ENCODE measurements around the gene MAPK11. TPM values are rescaled to one million over a fixed set of nuclear protein-coding genes. Genes with fewer than 3 reads are reported as not detected.
A peak's percentile ranks its signal among the peaks of the same experiment; 100 is the strongest.

The MAPK11 gene
- total RNA-seq, 2 donors from 2014 or later: 0.33 to 0.40 TPM

DNA sequence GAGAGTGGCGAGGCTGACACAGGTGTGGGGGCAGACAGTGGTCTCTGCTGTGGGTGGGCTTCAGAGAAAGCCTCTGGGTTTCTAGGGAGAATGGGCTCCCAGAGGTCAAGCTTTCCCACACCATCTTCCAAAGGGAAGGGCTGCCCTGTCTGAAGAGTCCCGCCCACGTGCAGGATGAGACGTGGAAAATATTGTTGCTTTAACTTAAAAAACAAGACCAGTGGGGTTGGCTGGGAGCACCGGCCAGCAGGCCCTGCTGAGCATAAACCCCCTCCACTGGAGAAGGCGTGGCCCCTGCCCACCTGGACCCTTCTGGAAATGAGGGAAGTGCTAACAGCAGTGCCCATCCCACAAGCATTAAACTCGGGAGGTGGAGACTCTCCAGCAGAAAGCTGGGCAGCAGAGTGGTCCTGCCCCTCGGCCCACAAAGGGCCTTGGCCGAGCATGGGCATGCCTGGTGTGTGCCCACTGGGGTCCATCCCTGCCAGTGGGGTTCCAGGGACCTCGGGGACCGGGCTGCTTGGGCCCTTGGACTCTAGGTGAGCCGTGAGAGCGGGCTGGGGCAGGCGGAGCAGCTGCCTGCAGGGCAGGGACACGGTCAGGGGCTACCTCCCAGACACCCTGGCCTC, 54.0 kb downstream of the MAPK11 start:
- TF ChIP-seq, protein P1, sequence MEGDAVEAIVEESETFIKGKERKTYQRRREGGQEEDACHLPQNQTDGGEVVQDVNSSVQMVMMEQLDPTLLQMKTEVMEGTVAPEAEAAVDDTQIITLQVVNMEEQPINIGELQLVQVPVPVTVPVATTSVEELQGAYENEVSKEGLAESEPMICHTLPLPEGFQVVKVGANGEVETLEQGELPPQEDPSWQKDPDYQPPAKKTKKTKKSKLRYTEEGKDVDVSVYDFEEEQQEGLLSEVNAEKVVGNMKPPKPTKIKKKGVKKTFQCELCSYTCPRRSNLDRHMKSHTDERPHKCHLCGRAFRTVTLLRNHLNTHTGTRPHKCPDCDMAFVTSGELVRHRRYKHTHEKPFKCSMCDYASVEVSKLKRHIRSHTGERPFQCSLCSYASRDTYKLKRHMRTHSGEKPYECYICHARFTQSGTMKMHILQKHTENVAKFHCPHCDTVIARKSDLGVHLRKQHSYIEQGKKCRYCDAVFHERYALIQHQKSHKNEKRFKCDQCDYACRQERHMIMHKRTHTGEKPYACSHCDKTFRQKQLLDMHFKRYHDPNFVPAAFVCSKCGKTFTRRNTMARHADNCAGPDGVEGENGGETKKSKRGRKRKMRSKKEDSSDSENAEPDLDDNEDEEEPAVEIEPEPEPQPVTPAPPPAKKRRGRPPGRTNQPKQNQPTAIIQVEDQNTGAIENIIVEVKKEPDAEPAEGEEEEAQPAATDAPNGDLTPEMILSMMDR (conservative IDR thresholded peaks at IDR 0.05): no peak
- Histone ChIP-seq H3K27ac (ENCODE audit: low read depth, low read length) (no peak overlapping the region), H3K36me3 (ENCODE audit: control insufficient read depth, insufficient read depth, low read length) (peaks cover 76% of the 10 kb centered on the region), H3K9ac (ENCODE audit: extremely low read depth, low read length, poor library complexity, severe bottlenecking) (no peak overlapping the region), H3K4me3 (ENCODE audit: low read length) (no peak overlapping the region), H3K9me3 (ENCODE audit: control insufficient read depth, low read length) (peaks cover 7% of the 10 kb centered on the region), H3K27me3 (ENCODE audit: control insufficient read depth, insufficient read depth, low read length, poor library complexity, severe bottlenecking) (no peaks in the 10 kb centered on the region), H3K4me1 (ENCODE audit: control insufficient read depth, insufficient read depth, low read length) (no peaks in the 10 kb centered on the region)
- Mint-ChIP-seq H3K27me3 (ENCODE audit: insufficient read depth) (no peaks in the 10 kb centered on the region), H3K4me3 (no peak overlapping the region), H3K4me1 (no peaks in the 10 kb centered on the region), H3K36me3 (ENCODE audit: low read depth) (peaks cover 75% of the 10 kb centered on the region), H3K9me3 (no peaks in the 10 kb centered on the region), H3K27ac (no peak overlapping the region)
- WGBS, 2 experiments (ENCODE audit: insufficient coverage in 1 of 2, insufficient read length in 1 of 2): 92 to 98% methylated on average over 11 to 15 of the region's 15 CpGs
- no peak for DNase-seq

DNA sequence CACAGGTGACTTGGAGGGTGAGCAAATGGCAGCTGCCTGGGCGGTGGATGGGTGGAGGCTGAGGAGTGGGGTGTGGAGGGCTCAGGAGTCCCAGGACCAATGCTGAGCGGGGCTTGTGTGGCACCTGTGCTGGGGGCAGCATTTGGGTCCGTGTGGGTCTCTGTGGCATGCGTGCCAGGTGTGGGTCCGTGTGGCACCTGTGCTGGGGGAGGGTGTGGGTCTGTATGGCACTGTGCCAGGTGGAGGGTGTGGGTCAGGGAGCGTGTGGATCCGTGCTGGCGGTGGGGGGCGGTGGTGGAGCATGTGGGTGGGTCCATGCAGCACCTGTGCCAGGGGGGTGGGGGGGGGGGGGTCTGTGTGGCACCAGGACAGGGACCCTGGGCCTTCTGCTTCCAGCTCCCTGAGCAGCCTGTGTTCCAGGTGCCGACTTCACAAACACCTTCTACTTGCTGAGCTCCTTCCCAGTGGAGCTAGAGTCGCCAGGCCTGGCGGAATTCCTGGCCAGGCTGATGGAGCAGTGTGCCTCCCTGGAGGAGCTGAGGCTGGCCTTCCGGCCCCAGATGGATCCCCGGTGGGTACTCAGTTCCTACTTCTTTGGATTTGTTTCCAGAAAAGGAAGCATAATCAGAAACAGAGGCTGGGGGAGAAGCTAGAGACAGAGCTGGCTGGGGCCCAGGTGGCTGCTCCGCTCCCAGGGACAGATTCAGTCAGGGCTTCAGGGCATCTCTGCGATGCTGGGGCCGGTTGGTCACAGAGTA, 54.7 kb downstream of the MAPK11 start:
- Histone ChIP-seq H3K27me3 (ENCODE audit: control insufficient read depth, insufficient read depth, low read length, poor library complexity, severe bottlenecking) (no peaks in the 10 kb centered on the region), H3K4me1 (ENCODE audit: control insufficient read depth, insufficient read depth, low read length) (no peaks in the 10 kb centered on the region), H3K4me3 (ENCODE audit: low read length) (no peak overlapping the region), H3K27ac (ENCODE audit: low read depth, low read length) (no peak overlapping the region), H3K36me3 (ENCODE audit: control insufficient read depth, insufficient read depth, low read length) (peaks cover 76% of the 10 kb centered on the region), H3K9ac (ENCODE audit: extremely low read depth, low read length, poor library complexity, severe bottlenecking) (no peak overlapping the region), H3K9me3 (ENCODE audit: control insufficient read depth, low read length) (peaks cover 7% of the 10 kb centered on the region)
- H3K4me1 Mint-ChIP-seq: no peaks in the 10 kb centered on the region
- DNase-seq: no peak
- H3K9me3 Mint-ChIP-seq: no peaks in the 10 kb centered on the region
- H3K27ac Mint-ChIP-seq: peak overlapping the region; percentile 8
- H3K27me3 Mint-ChIP-seq (ENCODE audit: insufficient read depth): no peaks in the 10 kb centered on the region
- H3K36me3 Mint-ChIP-seq (ENCODE audit: low read depth): peaks cover 73% of the 10 kb centered on the region
- H3K4me3 Mint-ChIP-seq: no peak overlapping the region
- WGBS, 2 experiments (ENCODE audit: insufficient coverage in 1 of 2, insufficient read length in 1 of 2): 94 to 100% methylated on average over 2 to 13 of the region's 17 CpGs
- TF ChIP-seq, protein P1 (conservative IDR thresholded peaks at IDR 0.05): no peak

Other genes starting within 250 kb of the MAPK11 start
- under 1 TPM in 1 of 2 donors, not detected in 1; 0.20 TPM for gene TTLL8, start 212.1 kb downstream of the MAPK11 start, total RNA-seq
- under 1 TPM in 1 of 2 donors, not detected in 1; 0.18 TPM for gene MLC1, start 185.0 kb downstream of the MAPK11 start, total RNA-seq
- under 1 TPM in 1 of 2 donors, not detected in 1; 0.31 TPM for gene MOV10L1, start 180.4 kb downstream of the MAPK11 start, total RNA-seq
- 10 to 100 TPM in 1 of 2 donors, 1 to 10 TPM in 1; 8.8 to 11.2 TPM for gene PANX2, start 99.6 kb downstream of the MAPK11 start, total RNA-seq
- 10 to 100 TPM; 49.6 to 56.4 TPM for gene TRABD, start 84.5 kb downstream of the MAPK11 start, total RNA-seq
- gene SELENOO, start 69.4 kb downstream of the MAPK11 start, total RNA-seq: 10 to 100 TPM; 22.2 to 22.9 TPM
- 10 to 100 TPM; 43.7 to 46.0 TPM for gene TUBGCP6, start 25.4 kb downstream of the MAPK11 start, total RNA-seq
- 10 to 100 TPM; 57.2 to 62.8 TPM for gene HDAC10, start 19.1 kb downstream of the MAPK11 start, total RNA-seq
- 10 to 100 TPM; 46.5 to 57.0 TPM for gene MAPK12, start 8.7 kb downstream of the MAPK11 start, total RNA-seq
- gene PLXNB2, start 37.3 kb upstream of the MAPK11 start, total RNA-seq: 10 to 100 TPM; 94.7 to 97.7 TPM
- gene DENND6B, start 56.6 kb upstream of the MAPK11 start, total RNA-seq: 10 to 100 TPM in 1 of 2 donors, 1 to 10 TPM in 1; 8.3 to 14.2 TPM
- gene PPP6R2, start 72.9 kb upstream of the MAPK11 start, total RNA-seq: 10 to 100 TPM; 58.7 to 81.2 TPM
- gene SBF1, start 204.7 kb upstream of the MAPK11 start, total RNA-seq: 10 to 100 TPM; 89.9 to 90.1 TPM
- gene ADM2, start 211.2 kb upstream of the MAPK11 start, total RNA-seq: 1 to 10 TPM; 4.0 to 4.2 TPM
- not detected for gene MIOX, start 216.5 kb upstream of the MAPK11 start, total RNA-seq
- gene LMF2, start 237.3 kb upstream of the MAPK11 start, total RNA-seq: 10 to 100 TPM; 58.8 to 65.2 TPM
- 10 to 100 TPM; 63.3 to 73.1 TPM for gene NCAPH2, start 237.8 kb upstream of the MAPK11 start, total RNA-seq